RWPE2 (cell line): ENCODE results near the gene COPE.

Source experiments
- ATAC-seq: fragments of 200-7000 bp; cut with Tn5 transposase; 3 replicates; pipeline ENCODE4 v1.9.1; 2021; ENCODE audit warnings: low read depth
- DNase-seq: peaks from one replicate; pipeline ENCODE4 v3.0.0-alpha.2; 2020; ENCODE audit warnings: low spot score
- H3K27ac ChIP-seq: fragments of 450-650 bp; 2 replicates; pipeline ENCODE4 v1.5.1; 2017; ENCODE audit warnings: mild to moderate bottlenecking; ENCODE audit not compliant: poor library complexity, severe bottlenecking
- H3K27me3 ChIP-seq: fragments of 250-450 bp; sonication (Bioruptor Pico); 2 replicates; pipeline ENCODE4 v1.5.1; 2021; ENCODE audit warnings: mild to moderate bottlenecking, moderate library complexity; ENCODE audit not compliant: insufficient read depth, poor library complexity, severe bottlenecking
- H3K36me3 ChIP-seq: fragments of 250-450 bp; sonication (Bioruptor Pico); 2 replicates; pipeline ENCODE4 v1.5.1; 2020; ENCODE audit warnings: low read depth, mild to moderate bottlenecking, moderate library complexity
- H3K4me1 ChIP-seq: fragments of 250-450 bp; sonication (Bioruptor Pico); 2 replicates; pipeline ENCODE4 v1.5.1; 2021; ENCODE audit warnings: mild to moderate bottlenecking, moderate library complexity; ENCODE audit not compliant: insufficient read depth, poor library complexity, severe bottlenecking
- H3K4me3 ChIP-seq: fragments of 250-450 bp; sonication (Bioruptor Pico); 2 replicates; pipeline ENCODE4 v1.5.1; 2021; ENCODE audit warnings: mild to moderate bottlenecking, moderate library complexity; ENCODE audit not compliant: severe bottlenecking
- H3K9me3 ChIP-seq: fragments of 250-450 bp; sonication (Bioruptor Pico); 2 replicates; pipeline ENCODE4 v1.5.1; 2021; ENCODE audit warnings: mild to moderate bottlenecking, moderate library complexity; ENCODE audit not compliant: severe bottlenecking
- TF ChIP-seq, protein P1 (sequence below): fragments of 450-650 bp; IDR thresholded peaks from one replicate; pipeline ENCODE4 v1.5.1; 2017; ENCODE audit warnings: mild to moderate bottlenecking, moderate library complexity; ENCODE audit not compliant: poor library complexity, severe bottlenecking

The COPE gene

DNA sequence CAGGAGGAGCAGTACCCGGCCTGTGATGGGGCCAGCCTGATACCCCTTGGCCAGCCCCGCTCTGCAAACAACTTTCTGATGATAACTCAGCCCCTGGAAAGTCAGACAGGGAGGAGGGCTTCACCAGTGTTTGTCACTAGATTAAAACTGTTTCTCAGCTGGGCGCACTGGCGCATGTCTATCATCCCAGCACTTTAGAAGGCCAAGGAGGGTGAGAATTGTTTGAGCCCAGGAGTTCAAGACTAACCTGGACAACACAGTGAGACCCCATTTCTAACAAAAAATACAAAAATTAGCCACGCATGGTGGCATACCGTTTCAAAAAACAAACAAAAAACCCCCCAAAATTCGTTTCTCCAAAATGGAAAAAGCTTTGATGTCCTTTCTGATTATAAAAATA is 17.7 kb downstream of the COPE start:
- Histone ChIP-seq H3K36me3 (peaks cover 3% of the 10 kb centered on the region; the same call in 1 of the 2 replicates), H3K4me1 (no peaks in the 10 kb centered on the region), H3K27ac (no peak overlapping the region), H3K4me3 (no peak overlapping the region), H3K9me3 (no peaks in the 10 kb centered on the region), H3K27me3 (peaks cover 3% of the 10 kb centered on the region)
- TF ChIP-seq, protein P1, sequence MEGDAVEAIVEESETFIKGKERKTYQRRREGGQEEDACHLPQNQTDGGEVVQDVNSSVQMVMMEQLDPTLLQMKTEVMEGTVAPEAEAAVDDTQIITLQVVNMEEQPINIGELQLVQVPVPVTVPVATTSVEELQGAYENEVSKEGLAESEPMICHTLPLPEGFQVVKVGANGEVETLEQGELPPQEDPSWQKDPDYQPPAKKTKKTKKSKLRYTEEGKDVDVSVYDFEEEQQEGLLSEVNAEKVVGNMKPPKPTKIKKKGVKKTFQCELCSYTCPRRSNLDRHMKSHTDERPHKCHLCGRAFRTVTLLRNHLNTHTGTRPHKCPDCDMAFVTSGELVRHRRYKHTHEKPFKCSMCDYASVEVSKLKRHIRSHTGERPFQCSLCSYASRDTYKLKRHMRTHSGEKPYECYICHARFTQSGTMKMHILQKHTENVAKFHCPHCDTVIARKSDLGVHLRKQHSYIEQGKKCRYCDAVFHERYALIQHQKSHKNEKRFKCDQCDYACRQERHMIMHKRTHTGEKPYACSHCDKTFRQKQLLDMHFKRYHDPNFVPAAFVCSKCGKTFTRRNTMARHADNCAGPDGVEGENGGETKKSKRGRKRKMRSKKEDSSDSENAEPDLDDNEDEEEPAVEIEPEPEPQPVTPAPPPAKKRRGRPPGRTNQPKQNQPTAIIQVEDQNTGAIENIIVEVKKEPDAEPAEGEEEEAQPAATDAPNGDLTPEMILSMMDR: no peak
- no peak for DNase-seq
- ATAC-seq: no peak

- Histone ChIP-seq H3K36me3 (peaks cover 3% of the 10 kb centered on the region; the same call in 1 of the 2 replicates), H3K27ac (no peak overlapping the region), H3K4me3 (no peak overlapping the region), H3K27me3 (peaks cover 4% of the 10 kb centered on the region), H3K4me1 (no peaks in the 10 kb centered on the region), H3K9me3 (no peaks in the 10 kb centered on the region)
- DNase-seq: no peak
- TF ChIP-seq, protein P1: no peak
- ATAC-seq: no peak
These were observed 18.3 kb downstream of the COPE start for GRCh38 chr19:18900700-18901481.

- Histone ChIP-seq H3K27ac (no peak overlapping the region), H3K4me3 (no peak overlapping the region), H3K27me3 (peaks cover 10% of the 10 kb centered on the region), H3K4me1 (no peaks in the 10 kb centered on the region), H3K36me3 (peaks cover 3% of the 10 kb centered on the region; the same call in 1 of the 2 replicates), H3K9me3 (no peaks in the 10 kb centered on the region)
- no peak for DNase-seq
- ATAC-seq: no peak
- TF ChIP-seq, protein P1: no peak
These were observed 19.3 kb downstream of the COPE start for GRCh38 chr19:18899624-18900560.

DNA sequence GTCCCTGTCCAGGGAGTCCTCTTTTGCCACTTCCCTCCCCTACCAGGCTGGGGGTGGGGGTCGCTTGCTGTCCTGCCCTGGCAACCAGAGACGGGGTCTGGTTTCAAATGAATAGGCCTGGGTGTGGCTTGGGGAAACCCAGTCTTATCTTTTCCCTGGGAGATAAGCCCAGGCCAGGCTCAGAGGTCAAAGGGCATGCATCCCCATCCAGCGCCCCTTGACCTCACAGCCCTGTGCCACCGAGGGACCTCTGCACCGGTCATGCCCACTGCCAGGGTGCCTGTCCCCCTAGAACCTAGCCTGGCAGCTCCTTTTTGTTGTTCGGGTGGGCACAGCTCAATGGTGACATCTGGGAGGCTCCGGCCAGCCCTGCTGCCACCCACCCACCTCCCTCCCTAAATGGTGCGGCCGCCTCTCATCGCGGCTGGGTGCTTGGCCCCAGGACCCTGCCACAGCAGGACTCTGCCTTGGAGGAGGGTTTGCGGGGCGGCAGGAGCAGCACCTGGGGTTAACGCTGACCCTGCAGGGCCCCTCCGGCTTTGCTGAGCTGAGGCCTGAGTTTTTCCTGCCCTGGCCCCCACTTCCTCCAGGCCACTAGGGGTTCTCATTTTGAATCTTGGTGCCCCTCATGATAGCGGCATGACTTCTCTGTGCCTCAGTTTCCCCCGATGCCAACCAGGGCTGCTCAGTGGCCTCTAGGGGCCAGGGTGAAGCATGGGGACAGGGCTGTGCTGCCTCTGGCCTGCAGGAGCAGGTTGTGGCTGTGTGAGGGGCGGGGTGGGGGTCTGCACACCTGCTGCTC is 20.4 kb downstream of the COPE start:
- no peaks in the 10 kb centered on the region for H3K9me3 ChIP-seq
- H3K27me3 ChIP-seq: peaks cover 18% of the 10 kb centered on the region
- ATAC-seq (no peak), DNase-seq (no peak)
- H3K4me1 ChIP-seq: no peaks in the 10 kb centered on the region
- TF ChIP-seq, protein P1: no peak
- no peak overlapping the region for H3K27ac ChIP-seq
- no peak overlapping the region for H3K4me3 ChIP-seq
- peaks cover 3% of the 10 kb centered on the region; the same call in 1 of the 2 replicates for H3K36me3 ChIP-seq
